Midbrain (tissue), 1 donor: ENCODE results near the gene ZNF654.
"Not testable (repeated sequence)": the region's sequence is repeated elsewhere in the genome, so short reads cannot be mapped to it uniquely, and the experiment has no call there.

Experiments used
- DNase-seq: peaks from one replicate; lab custom pipeline; 2025; lab: John Stamatoyannopoulos, UW

ZNF654 gene

DNA sequence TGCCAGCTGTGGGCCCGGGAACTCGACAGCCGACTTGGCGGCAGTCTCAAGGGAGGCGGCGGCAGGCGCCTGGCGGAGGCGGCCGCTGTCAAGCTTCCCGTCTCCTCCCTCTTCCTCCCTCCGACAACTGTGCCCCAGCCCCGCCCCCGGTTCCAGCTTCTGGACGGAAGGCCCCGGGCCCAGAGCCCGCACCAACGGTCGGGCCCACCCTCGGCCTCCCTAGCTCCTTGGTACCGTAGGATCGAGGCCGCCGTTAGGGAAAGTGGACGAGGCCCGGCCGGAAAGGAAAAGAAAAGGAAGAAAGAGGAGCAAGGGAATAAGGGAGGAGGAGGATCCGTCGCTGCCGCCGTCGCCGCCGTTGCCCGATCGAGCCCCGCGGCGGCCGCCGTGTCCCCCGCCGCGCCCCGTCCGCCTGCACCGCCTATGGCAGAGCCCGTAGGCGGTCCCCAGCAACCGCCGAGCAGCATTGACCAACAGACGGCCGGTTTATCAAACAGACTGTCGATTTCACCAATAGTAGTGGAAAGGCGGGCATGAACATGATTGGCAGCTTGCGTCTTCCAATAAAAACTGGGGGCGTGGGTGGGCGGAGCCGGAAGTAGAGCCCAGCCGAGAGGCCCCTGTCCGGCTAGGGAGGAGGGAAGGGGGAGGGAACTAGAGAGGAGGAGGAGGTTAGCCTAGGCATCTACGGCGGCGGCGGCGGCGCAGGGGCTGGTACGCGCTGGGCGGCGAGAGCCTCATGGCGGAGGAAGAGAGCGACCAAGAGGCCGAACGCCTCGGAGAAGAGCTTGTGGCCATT, at the start of gene ZNF654, which contains the start of gene CGGBP1:
TSS of gene ZNF654 (plus strand) at position 675 of the 799 bp plus-strand sequence. CDS start at position 740, 65 bp downstream.
TSS of gene CGGBP1 (minus strand) at position 425 of the 799 bp plus-strand sequence. CDS start 3,029 bp downstream, outside the sequence.
- DNase-seq: peak; percentile 99

DNA sequence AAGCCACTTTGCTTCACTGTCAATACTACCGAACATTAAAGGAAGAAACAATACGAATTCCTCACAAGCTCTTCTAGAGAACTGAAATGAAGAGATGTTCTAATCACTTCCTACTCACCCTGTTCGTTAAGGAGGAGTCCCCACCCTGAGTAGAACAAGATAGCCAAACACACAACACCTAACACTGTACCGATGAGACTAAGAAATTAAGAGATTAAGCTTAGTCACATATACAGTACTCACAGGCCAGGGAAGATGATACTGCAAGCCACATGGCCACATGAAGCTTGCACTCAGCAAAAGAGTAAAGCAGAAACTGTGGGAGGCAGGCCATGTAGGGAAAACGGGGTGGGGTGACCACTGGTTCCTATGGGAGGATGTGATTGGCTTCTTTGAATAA, 48.2 kb upstream of the ZNF654 start:
- DNase-seq: no peak

DNA sequence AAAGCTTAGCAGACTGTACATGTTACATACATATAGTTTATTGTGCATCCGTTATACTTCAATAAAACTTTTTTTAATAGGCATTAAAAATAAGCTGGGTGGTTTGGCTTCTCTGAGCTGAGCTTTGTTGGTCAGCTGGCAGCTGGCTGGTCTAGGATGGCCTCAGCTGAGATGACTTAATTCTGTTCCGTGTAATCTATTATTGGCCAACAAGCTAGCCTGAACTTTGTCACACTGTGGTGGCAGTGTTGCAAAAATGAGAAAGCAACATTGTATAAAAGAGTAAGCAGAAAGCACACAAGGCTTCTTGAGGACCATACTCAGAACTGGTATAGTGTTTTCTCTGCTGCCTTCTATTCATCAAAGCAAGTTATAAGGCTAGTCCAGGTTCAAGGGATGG, 45.5 kb upstream of the ZNF654 start:
- no peak for DNase-seq

DNA sequence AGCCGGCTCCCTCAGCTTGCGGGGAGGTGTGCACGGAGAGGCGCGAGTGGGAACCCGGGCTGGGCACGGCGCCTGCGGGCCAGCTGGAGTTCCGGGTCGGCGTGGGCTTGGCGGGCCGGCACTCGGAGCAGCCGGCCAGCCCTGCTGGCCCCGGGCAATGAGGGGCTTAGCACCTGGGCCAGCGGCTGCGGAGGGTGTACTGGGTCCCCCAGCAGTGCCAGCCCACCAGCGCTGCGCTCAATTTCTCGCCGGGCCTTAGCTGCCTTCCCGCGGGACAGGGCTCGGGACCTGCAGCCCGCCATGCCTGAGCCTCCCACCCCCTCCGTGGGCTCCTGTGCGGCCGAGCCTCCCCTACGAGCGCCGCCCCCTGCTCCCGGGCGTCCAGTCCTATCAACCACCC, 43.4 kb upstream of the ZNF654 start:
- not testable (repeated sequence) for DNase-seq

DNA sequence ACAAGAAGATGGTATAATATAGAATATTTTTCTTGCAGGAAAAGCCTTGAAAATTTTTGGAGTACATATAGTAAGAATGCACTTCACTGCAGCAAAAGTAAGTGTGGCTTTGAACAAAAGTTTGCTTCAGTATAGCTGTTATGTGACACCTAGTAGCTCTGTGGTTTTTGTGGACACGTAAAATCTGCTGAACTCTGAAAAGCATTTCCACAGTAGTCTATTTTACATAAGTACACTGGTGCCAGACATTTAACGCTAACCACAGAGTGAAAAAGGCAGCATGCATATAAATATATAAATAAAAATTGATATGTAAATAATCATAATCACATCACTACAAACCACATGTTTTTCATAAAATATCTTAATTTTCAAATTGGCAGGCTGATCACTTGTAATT, 40.0 kb upstream of the ZNF654 start:
- no peak for DNase-seq

DNA sequence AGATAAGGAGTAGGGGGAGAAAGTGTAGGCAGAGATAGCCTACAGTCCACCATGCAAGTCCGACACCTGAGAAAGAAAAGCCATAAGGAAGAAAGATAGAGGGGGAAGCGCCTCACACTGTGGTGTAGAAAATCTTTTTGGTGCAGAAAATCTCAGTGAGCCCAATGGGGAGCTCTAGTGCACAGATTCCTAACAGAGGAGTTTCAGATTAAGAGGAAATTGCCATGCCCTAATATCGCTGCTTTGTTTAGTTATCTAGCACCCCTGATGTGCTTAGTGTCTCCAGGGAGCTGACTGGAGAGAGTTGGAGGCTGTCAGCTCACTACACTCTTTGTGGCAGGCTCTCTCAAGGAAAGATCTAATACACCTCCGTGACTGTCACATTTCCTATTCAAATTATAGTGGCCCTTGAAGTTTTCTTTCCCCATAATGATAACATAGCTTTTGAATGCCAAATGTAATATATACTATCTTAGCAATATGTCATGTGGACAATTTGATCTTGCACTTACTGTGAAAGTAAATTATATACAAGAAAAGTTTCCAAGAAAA, 34.0 kb upstream of the ZNF654 start:
- DNase-seq: no peak

DNA sequence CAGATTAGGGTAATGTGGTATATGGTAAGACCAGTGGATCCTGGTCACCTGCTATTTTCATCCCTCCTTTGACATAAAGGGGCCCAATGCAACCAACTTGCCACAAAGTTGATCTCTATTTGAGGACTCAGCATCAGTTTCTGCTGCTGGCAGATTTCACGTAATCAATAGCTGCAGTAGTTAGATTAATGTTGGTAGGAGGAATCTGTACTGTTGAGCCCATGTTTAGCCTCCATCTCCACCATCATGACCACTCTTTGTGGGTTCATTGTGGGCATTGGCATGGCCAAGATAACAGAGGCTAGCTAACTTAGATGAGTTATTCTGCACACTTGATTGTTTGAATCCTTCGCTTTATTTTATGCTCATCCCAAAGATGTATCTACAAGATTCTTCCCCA, 30.2 kb upstream of the ZNF654 start:
- no peak for DNase-seq

DNA sequence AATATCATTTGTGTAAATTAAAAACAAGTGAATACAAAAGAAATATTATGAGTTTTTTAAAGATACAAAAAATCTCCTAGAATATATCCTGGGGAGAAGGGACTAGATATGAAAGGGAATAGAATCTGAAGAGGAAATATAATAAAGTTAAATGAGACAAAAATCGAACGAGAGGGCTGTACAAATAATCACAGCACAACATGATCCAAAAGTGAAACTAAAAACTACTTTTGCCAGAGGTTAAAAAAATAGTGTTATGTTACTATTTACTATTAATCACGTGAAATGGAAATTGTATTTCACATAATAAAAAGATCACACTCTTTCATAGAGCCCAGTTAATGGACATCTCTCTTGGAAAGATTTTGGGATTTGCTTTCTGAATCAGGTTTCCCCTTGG, 28.8 kb upstream of the ZNF654 start:
- no peak for DNase-seq

DNA sequence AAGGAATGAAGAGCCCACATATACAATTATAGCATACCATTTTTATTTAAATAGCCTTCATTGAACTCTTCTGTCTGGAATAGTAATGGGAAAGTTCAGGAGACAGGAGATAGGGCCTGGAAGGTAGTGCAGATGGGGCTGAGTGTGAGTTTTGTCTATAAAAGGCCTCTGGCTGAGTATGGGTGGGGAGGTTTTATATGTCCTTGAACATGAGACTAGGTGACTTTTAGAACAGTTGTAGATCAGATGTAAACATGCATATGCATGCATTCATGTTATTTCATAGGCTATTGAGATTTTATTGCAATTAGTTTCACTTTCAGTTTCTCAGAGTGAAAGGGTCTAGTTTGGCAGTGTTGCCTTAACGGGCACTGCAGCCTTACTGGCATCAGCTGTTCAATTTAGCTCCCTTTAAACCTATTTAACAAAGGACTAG, 27.4 kb upstream of the ZNF654 start:
- DNase-seq: peak; percentile 47

DNA sequence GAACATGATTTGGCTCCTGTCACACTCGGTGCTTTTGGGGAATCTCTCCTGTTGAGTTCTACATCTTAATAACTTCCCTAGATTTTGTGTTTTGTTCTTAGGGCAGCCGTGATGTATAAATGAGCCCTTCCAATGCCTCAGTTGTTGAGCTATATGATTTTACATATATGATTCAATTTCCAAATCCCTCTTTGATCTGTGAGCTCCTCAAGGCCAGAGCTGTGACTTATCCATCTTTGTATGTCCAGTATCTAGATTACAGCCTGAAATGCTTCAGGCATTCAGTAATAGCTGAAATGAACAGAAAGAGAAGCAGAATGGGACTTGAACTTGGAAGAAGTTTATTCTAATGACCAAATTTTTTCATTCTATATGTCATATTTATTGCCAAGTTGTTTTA, 26.8 kb upstream of the ZNF654 start:
- DNase-seq: no peak

DNA sequence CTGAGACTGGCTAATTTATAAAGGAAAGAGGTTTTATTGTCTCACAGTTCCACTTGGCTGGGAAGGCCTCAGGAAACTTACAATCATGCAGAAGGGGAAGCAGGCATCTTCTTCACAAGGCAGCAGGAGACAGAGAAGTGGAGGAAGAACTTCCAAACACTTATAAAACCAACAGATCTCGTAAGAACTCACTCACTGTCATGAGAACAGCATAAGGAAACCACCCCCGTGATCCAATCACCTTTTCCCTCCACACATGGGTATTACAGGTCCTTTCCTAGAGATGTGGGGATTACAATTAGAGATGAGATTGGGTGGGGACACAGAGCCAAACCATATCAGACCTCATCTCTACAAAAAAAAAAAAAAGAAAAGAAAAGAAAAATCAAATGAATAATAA, 26.0 kb upstream of the ZNF654 start:
- no peak for DNase-seq

DNA sequence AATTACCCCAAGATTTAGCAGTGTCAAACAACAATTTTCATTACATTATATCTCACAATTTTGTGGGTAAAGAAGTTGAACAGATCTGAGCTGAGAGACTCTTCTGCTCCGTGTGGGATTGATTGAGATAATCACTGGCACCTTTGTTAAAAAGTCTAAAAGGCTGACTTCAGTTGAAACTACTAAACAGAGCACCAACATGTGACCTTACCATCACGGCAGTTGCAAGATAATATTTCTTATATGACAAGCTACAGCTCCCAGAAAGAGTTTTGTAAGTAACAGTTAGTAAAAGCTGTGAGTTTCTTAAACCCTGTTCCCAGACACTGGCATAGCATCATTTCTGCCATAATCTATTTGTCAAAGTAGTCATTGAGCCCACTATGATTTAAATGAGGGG, 25.2 kb upstream of the ZNF654 start:
- no peak for DNase-seq

DNA sequence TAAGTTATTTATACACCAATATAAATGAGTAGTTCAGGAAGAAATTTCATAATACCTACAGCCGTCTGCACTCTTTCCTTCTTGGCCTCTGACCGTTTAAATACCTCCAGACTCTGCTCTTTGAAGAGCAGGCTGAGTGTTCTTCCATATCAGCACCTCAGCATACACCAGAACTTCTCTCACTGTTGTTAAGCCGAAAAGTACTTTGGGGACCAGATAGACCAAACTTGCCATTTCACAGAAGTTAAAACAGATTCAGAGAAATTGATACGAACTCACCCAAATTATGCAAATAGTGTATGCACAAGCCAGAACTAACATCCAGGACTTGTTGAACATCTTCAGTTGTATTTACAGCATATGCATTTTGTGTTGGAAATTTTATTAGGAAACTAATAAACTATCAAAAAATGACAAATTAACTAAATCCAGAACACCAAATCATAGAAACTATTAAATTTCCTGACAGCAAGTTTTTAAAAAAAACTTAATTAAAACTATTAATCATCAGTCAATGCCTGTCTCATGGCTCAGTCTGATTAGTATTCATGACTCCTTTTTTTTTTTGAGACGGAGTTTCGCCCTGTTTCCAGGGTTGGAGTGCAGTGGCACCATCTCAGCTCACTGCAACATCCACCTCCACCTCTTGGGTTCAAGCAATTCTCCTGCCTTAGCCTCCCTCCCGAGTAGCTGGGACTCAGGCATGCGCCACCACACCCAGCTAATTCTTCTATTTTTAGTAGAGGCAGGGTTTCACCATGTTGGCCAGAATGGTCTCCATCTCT, 24.4 kb upstream of the ZNF654 start:
- DNase-seq: no peak

DNA sequence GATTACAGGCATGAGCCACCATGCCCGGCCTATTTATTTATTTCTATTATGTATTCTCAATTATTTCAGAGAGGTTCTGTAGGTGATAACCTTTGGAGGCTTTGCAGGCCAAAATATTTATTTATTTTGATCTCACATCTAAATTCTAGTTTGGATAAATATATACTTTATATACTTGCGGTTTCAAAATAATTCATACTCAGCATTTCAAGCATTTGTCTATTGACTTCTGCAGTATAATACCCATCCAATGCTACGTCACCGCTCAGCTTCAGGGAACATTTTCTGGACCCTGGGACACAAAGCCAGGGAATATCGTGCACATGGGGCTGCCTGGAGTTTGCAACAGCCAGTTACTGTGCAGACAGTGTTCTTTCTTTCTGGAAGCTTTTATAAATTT, 22.8 kb upstream of the ZNF654 start:
- no peak for DNase-seq

DNA sequence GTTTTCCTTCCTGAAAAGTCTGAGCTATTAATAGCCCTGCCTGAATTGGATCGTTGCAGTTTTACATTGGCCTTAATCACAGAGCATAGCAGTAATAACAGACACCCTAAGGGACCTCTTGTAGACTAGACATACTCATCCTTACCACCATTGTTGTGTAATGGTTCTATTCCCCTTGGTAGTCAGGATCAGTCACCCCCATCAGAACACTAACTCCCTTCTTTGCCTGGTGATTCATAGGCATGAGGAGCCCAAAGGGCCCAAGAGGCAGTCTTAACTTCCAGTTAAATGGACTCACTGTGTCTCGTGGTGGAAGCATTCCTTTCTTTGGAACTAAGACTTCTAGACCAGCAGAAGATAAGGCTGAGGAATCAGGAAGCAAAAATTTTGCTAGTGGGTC, 20.5 kb upstream of the ZNF654 start:
- no peak for DNase-seq

DNA sequence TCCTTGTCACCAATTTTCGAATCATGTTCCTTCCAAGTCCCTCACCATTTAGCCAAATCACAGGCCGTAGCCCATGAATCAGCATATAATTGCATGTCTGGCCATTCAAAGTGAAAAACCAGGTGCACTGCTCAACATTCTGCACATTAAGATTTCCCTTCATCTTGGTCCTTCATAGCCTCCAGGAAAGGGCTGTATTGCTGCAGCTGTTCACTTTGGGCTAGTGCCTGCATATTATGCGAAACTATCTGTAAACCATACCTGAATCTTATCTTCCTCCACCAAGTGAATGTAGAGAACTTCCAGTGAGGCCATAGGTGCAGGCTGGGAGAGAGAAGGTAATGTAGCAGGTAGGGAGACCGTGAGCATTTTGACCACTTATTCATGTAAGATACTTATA, 18.5 kb upstream of the ZNF654 start:
- DNase-seq: no peak

DNA sequence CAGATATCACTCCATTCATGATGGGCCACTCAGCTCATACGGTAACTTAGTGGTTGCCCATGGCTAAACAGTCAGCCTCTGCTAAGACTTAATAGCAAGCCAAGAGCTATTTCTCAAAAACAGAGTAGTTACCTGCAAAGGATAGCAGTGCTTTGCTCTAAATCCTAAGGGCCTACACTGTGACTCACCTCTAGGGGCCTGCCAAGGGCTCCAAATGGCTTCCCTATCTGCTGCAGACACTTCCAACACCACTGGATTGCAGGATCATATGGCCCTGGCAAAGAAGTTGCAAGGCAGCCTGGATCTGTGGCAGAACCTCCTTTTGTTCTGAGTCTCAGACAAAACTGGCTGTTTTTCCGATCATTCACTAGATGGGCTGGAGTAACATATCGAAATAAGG, 18.1 kb upstream of the ZNF654 start:
- DNase-seq: no peak

DNA sequence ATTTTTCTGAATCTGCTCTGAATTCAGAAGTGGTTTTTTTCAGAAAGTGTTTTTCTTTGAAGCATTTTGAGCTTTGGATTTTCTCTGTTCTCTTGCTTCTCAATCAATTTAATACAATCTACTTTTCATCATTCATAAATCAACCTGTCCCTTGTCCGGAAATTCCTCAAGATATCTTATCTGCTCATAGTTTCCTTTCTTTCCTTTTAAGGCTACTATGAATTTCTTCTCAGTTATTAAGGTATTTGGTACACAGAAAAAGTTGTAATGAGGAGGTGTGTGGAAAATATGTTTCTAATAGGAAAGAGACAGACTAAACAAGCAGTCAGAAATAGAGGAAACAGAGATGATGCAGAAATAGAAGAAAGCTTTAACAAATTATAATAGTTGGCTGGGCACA, 14.6 kb upstream of the ZNF654 start:
- DNase-seq: no peak

DNA sequence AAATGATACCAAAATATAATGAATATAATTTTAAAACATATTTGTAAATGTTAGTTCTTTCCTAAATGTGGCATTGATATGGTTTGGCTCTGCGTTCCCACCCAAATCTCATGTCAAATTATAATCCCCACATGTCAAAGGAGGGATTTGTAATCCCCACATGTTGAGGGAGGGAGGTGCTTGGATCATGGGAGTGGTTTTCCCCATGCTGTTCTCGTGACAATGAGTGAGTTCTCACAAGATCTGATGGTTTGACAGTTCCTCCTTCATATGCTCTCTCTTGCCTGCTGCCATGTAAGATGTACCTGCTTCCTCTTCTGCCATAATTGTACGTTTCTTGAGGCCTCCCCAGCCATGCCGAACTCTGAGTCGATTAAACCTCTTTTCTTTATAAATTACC, 12.3 kb upstream of the ZNF654 start:
- no peak for DNase-seq

DNA sequence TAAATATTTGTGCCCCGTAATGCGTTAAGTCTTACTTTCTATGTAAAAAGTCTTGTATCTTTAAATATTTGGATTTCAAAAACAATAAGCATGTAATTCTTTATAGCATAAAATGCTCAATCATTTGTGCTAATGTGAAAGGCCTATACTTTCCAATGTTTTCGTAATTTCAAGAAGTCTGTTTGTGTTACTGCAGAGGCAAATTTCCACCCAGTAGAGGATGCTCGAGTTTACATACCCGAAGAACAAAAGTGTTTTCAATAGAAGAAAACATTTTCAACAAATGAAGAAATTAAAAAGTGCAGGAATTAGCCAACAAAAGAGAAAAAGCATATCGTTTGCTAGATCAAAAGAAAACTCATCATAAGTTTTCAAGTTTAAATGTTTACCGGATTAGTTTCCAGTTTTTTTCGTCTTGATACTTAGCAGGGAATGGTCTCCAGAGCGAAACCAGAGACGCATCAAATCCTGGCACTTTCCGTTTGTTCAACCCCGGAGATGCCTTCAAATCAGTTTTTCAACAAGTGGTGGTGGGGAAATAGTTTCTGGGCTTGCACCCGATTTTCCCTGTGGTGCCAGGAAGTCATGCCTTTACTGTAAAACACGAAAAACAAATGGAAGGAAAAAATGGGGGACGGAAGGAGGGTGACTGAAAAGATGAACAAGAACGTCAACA, 1.3 kb upstream of the ZNF654 start:
- DNase-seq: peak; percentile 58

DNA sequence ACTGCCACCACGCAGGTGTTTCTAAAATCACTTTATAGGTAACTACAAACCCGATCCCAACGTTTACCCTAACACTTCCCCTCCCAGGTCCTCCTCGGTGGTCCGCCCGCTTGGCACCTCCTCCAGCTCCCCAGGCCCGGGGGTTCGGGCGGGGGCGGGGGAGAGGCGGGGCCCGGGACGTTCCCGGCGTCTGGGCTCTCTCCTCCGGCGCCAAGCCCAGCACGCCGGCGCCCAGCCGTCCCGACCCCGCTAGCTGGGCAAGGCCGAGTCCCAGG, 812 bp upstream of the ZNF654 start:
- no peak for DNase-seq

DNA sequence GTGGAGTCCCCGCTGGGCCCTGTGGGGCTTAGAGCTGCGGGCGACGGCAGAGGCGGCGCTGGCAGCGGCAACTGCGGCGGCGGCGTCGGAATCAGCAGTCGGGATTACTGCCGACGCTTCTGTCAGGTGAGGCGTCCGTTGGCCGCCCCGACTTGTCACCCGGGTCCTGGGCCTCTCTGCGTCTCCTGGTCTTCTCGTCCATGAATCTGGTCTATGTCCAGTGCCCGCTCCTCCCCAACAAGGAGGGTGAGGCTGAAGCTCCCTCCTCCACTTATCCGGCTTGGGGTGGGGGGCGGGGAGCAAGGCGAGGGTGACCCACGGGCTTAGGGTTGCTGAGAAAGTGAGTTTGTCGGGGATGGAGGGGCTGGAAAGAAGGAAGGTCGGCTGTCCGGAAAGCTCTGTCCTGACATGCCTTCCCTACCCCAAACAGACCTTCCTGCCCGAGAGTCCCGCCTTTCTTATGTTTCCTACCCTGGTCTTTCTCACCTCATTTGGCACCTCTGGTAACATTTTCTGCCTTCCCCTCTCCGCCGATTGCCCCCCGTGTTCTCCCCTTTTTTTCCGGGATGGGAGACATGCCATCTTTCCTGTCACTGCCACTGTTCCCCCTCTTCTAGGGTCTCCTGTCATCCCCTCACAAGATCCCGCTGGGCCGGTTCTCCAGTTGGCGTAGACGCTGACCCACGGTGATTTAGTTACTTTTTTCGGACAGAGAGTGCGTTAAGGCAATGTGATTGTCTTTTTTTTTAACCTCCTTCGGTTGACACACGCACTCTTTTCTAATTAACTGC, 520 bp downstream of the ZNF654 start:
- peak; percentile 15 for DNase-seq
